HG03280 (cell line): Measurements from ENCODE around the gene PRPS1.
A peak's percentile ranks its signal among the peaks of the same experiment; 100 is the strongest.
"Not testable (repeated sequence)": the region's sequence is repeated elsewhere in the genome, so short reads cannot be mapped to it uniquely, and the experiment has no call there.

Experiments
- ATAC-seq: cut with Tn5 transposase; IDR thresholded peaks from one replicate; pipeline ENCODE4 v1.9.1; 2021; ENCODE audit warnings: mild to moderate bottlenecking, moderate library complexity; ENCODE audit not compliant: unreplicated experiment

The PRPS1 gene

GRCh38 chrX:107627838-107628661 is at the start of gene PRPS1:
PRPS1 (plus strand) TSS chrX:107628510; CDS start chrX:107628629, 119 bp downstream.
- peak; percentile 100 for ATAC-seq

DNA sequence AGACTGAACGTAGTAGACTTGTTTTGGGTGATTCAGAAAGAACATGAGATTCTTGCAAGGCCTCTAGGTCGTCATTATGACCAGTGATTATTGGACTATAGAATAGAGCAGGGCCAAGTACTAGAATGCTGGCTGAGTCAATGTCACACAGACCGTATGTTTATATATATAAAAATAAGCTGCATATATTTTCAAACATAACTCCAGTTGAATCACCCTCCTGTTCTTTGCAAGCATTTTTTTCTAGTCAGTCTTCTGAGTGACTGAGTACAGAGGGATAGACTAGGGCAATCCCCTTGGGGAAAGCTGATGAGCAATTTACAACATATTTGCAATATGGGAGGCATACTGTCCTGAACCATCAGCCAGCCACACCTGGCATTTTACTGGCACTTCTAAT is 48.4 kb upstream of the PRPS1 start:
- no peak for ATAC-seq

- no peak for ATAC-seq
Observed at GRCh38 chrX:107581923-107582322, 46.4 kb upstream of the PRPS1 start.

DNA sequence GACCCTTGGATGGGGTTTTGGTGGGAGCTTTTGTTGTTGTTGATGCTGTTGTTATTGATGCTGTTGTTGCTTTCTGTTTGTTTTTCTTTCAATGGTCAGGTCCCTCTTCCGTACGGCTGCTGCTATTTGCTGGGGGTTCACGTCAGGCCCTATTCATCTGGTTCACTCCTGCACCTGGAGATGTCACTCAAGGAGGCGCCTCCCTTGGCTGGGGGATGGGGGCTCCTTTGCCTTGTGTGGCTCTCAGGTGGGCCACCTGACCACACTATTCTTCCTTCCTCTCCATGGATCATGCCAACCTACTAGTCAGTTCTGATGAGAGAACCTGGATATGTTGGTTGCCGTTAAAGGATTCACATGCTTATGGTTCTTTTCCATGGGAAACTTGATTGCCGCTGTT is 39.1 kb upstream of the PRPS1 start:
- ATAC-seq: no peak

DNA sequence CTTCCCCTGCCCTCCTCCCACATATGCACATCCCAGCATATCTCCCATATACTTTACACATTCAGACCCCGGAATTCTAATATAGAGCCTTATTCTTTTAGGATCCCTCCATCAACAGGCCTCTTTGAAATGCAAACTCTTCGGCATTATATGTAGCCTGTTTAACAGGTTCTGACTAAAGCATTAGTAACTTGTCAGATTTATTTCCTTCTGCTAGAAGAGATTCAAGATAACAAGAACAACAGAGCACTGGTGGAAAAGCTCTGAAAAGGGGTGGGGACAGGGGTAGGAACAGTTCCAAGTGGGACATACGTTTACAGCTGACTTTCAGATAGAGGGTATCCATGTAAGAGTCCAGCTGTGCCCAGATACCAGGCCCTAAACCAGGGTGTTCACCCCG is 31.7 kb upstream of the PRPS1 start:
- no peak for ATAC-seq

- ATAC-seq: no peak
Observed at GRCh38 chrX:107597264-107597663, 31.0 kb upstream of the PRPS1 start.

- no peak for ATAC-seq
Observed at GRCh38 chrX:107597791-107598190, 30.5 kb upstream of the PRPS1 start.

- no peak for ATAC-seq
Observed at GRCh38 chrX:107599450-107599861, 28.9 kb upstream of the PRPS1 start.

DNA sequence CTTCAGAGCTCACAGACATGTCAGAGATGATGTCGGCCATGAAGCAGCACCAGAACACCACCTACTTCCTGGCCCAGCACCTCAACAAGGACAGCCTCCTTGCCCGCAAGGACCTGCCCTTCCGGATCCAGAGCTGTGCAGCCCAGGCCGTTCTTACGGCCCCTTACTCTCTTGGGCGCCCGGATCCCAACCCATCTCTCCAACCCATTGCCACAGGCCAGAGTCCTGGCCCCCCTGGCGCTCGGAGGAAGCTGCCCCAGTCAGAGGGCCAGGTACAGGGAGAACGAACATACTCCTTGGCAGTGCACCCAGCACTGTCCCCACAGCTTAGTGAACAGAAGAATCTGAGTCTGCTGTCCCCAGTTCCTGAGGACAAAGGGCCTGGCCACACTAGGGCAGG is 27.9 kb upstream of the PRPS1 start:
- no peak for ATAC-seq

DNA sequence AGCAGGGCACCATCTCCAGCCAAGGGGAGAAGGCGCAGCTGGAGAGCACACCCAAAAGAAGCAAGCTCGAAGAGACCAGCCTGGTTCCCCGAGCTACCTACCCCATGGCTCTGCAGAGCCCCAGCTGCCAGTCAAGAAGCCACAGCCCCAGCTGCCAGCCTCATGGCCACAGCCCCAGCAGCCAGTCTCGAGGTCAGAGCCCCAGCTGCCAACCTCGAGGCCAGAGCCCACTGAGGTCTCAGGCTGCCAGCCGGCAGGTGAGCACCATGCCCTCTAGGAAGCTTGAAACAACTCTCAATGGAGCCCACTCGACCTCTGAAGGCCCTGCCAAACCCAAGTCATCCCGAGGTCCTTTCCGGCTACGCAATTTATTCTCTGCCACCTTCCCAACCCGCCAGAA is 27.0 kb upstream of the PRPS1 start:
- no peak for ATAC-seq

GRCh38 chrX:107601759-107602158 is 26.6 kb upstream of the PRPS1 start:
- no peak for ATAC-seq

DNA sequence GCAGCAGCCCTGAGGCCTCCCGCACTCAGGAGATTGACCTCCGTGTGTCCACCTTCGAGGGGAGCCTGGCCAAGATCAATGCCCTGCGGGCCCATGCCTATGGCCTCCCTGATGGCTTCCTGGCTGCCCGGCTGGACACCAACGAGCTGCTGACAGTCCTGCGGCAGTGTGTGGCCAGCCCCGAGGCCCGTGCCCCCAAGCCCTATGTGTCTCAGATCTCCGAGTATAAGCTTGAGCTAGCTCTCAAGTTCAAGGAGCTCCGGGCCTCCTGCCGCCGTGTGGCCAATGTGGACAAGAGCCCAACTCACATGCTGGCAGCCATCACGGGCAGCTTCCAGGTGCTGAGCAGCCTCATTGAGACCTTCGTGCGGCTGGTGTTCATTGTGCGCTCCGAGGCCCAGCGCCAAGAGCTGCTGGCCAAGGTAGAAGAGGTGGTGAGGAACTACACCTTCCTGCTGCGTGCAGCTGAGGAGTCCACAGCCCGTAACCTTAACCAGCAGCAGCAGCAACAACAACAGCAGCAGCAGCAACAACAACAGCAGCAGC is 25.5 kb upstream of the PRPS1 start:
- ATAC-seq: no peak

DNA sequence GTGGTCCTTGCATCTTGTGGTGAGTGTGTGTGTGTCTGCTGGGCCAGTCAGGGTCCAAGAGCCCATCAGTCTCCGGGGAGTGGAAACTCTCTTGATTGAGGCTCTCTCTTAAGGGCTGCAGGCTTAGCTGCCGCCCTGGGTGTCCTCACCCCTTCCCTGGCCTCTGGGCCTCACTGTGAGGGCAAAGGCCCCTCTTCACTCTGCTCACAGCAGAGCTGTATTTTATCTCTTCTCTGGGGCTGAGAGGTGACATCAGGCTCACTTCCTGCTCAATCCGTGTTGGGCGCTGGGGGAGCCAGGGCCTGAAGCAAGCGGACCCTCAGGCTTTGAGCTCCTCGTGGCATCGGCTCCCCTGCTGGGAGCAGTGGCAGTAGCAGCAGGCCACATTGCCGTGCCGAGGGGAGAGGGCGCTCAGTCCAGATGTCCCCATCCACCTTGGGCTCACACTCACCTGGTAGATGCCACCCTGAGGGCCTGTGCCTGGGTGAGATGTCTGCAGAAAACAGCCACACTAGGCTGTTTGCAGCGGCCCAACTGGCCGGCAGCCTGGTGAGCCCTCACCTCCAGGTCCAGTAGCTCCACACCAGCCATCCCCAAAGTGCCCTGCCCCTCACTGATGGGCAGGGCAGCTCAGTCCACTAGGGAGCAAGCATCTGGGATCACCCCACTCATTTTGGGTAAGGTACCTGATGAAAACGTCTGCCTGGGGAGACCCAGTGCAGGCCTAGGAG is 24.7 kb upstream of the PRPS1 start:
- ATAC-seq: no peak

GRCh38 chrX:107609061-107609460 is 19.2 kb upstream of the PRPS1 start:
- ATAC-seq: not testable (repeated sequence)

DNA sequence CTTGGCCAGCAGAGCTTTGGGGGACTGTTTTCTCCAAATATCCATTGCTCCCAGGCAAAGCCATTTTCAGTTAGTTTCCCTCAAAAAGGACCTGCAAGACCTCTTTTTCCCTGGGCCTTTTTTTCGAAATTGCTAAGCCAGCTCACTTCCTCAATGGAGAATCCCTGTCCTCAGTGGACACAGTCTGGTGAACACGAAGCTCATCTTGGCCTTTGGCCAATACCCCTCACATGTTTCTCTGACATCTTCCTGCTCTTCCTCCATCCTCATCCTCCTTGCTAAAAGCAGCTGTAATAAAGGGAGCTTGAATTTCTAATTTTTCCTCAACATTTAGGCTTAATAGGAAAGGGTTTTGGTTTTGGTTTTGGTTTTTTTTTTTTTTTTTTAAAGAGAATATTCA is 17.6 kb upstream of the PRPS1 start:
- ATAC-seq: no peak

DNA sequence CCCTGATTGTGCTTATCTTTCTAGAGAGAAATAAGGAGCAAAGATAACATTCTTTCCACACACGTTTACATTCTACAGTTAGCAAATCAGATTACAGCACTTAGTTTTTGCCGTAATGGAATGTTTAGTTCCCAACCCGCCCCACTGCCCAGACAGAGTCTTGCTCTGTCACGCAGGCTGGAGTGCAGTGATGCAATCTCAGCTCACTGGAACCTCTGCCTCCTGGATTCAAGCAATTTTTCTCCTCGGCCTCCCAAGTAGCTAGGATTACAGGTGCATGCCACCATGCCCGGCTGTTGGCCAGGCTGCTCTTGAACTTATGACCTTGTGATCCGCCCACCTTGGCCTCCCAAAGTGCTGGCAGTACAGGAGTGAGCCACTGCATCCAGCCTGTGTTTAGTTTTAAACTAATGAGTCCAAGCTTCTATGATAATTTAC is 8.4 kb upstream of the PRPS1 start:
- no peak for ATAC-seq

GRCh38 chrX:107624893-107625292 is 3.4 kb upstream of the PRPS1 start:
- no peak for ATAC-seq

- ATAC-seq: no peak
Observed at GRCh38 chrX:107625739-107626138, 2.6 kb upstream of the PRPS1 start.

GRCh38 chrX:107626481-107626880 is 1.8 kb upstream of the PRPS1 start:
- no peak for ATAC-seq

DNA sequence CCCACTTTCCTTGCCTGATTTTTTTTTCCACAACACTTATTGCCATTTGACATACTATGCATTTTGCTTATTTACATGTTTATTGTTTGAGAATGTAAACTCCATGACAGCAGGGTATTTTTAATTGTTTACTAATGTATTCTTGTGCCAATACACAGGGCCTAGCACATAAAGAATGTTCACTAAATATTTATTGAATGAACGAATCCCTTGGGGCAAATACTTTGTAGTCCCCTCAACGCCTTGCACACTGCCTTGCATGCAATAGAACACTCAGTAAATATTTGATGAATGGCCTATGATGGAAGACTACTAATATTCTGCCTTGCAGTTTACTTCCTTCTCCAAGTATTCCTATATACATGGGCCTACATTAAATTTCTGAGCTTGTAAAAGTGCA is 1.4 kb upstream of the PRPS1 start:
- ATAC-seq: no peak

GRCh38 chrX:107628662-107629539 is 591 bp downstream of the PRPS1 start:
- peak; percentile 38 for ATAC-seq
